Smooth muscle cell (in vitro differentiated cells): ENCODE data around the gene HMGCS1. TPM values are rescaled to one million over a fixed set of nuclear protein-coding genes. Genes with fewer than 3 reads are reported as not detected.

ENCODE experiments used
- DNase-seq: peaks from one replicate; lab custom pipeline; 2025; ENCODE audit not compliant: unreplicated experiment; lab: John Stamatoyannopoulos, UW
- H2AFZ ChIP-seq: fragments of 200-600 bp; sonication (generic); 2 replicates; pipeline ENCODE4 v1.6.0; 2016; ENCODE audit warnings: antibody characterized with exemption, low read depth, mild to moderate bottlenecking
- H3F3A ChIP-seq: fragments of 200-600 bp; sonication (generic); 2 replicates; pipeline ENCODE4 v1.6.0; 2017; ENCODE audit warnings: antibody characterized with exemption, low read depth
- H3K27ac ChIP-seq: fragments of 200-600 bp; sonication (generic); 2 replicates; pipeline ENCODE4 v1.5.1; 2016; ENCODE audit warnings: low read depth, mild to moderate bottlenecking
- H3K27me3 ChIP-seq: fragments of 200-600 bp; sonication (generic); 2 replicates; pipeline ENCODE4 v1.6.1; 2016; ENCODE audit warnings: low read depth, mild to moderate bottlenecking
- H3K36me3 ChIP-seq: fragments of 200-600 bp; sonication (generic); 2 replicates; pipeline ENCODE4 v1.5.1; 2016; ENCODE audit warnings: low read depth
- H3K4me1 ChIP-seq: fragments of 200-600 bp; sonication (generic); 2 replicates; pipeline ENCODE4 v1.5.1; 2016; ENCODE audit warnings: low read depth
- H3K4me2 ChIP-seq: fragments of 200-600 bp; sonication (generic); 2 replicates; pipeline ENCODE4 v1.6.0; 2016; ENCODE audit warnings: mild to moderate bottlenecking
- H3K4me3 ChIP-seq: fragments of 200-600 bp; sonication (generic); 2 replicates; pipeline ENCODE4 v1.5.1; 2016; ENCODE audit warnings: mild to moderate bottlenecking
- H3K79me2 ChIP-seq: fragments of 200-600 bp; sonication (generic); 2 replicates; pipeline ENCODE4 v1.6.0; 2016; ENCODE audit warnings: low read depth, mild to moderate bottlenecking
- H3K9ac ChIP-seq: fragments of 200-600 bp; sonication (generic); 2 replicates; pipeline ENCODE4 v1.6.0; 2016; ENCODE audit warnings: low read depth
- H3K9me3 ChIP-seq: fragments of 200-600 bp; sonication (generic); replicated peaks from 2 replicates; pipeline ENCODE4 v1.5.1; 2016; ENCODE audit warnings: low read depth
- H4K20me1 ChIP-seq: fragments of 200-600 bp; sonication (generic); 2 replicates; pipeline ENCODE4 v1.6.0; 2016; ENCODE audit warnings: low read depth
- CTCF ChIP-seq: fragments of 200-600 bp; sonication (generic); IDR thresholded peaks from 2 replicates; pipeline ENCODE4 v1.5.1; 2017; ENCODE audit warnings: borderline replicate concordance, mild to moderate bottlenecking, antibody characterized with exemption; ENCODE audit not compliant: insufficient read depth, poor library complexity, severe bottlenecking
- WGBS: methylation state at CpG from one replicate; pipeline ENCODE4 v1.1.7; 2016; ENCODE audit warnings: low lambda C conversion rate; 5-methylcytosine and 5-hydroxymethylcytosine counted together
- polyA plus RNA-seq: library from polyadenylated mRNA; unstranded; fragments of >200 nt; fragmentation: Nextera tagmentation; extraction: Ambion mirVana; gene quantifications from 2 replicates; pipeline ENCODE4 v1.2.1, GENCODE V29; 2016
- total RNA-seq: library from RNA; depleted of rRNA; stranded (reverse); fragments of >200 nt; gene quantifications from 2 replicates; pipeline ENCODE4 v1.2.3, GENCODE V29; 2014

HMGCS1 gene
- total and polyA plus RNA-seq, 2 experiments from 2014 or later: 51.8 to 94.0 TPM

- H3K79me2 ChIP-seq: peaks cover 77% of the 10 kb centered on the region
- WGBS: 100% methylated on average over 1 of the region's 1 CpG
Observed at GRCh38 chr5:43300112-43300511, 13.1 kb downstream of the HMGCS1 start.

GRCh38 chr5:43298443-43298842 is 14.8 kb downstream of the HMGCS1 start:
- Histone ChIP-seq H3K27me3 (no peaks in the 10 kb centered on the region), H3F3A (peaks cover 13% of the 10 kb centered on the region), H3K4me3 (no peak overlapping the region), H2AFZ (no peak overlapping the region), H3K9ac (no peak overlapping the region), H4K20me1 (peaks cover 100% of the 10 kb centered on the region), H3K4me1 (no peaks in the 10 kb centered on the region), H3K4me2 (no peak overlapping the region), H3K9me3 (no peaks in the 10 kb centered on the region), H3K27ac (no peak overlapping the region), H3K36me3 (peaks cover 39% of the 10 kb centered on the region), H3K79me2 (peaks cover 61% of the 10 kb centered on the region)
- no peak for DNase-seq
- no peak for TF ChIP-seq CTCF
- WGBS: 94% methylated on average over 5 of the region's 5 CpGs

More at GRCh38 chr5:43300112-43300511, 13.1 kb downstream of the HMGCS1 start:
- Histone ChIP-seq H3K4me2 (no peak overlapping the region), H3K9ac (no peak overlapping the region), H3K36me3 (peaks cover 28% of the 10 kb centered on the region), H3K4me1 (peaks cover 8% of the 10 kb centered on the region), H3K4me3 (no peak overlapping the region), H2AFZ (no peak overlapping the region), H3K9me3 (no peaks in the 10 kb centered on the region), H3K27me3 (no peaks in the 10 kb centered on the region), H3F3A (peaks cover 8% of the 10 kb centered on the region), H3K27ac (no peak overlapping the region), H4K20me1 (peaks cover 100% of the 10 kb centered on the region)
- TF ChIP-seq CTCF: no peak
- no peak for DNase-seq

GRCh38 chr5:43296835-43297234 is 16.4 kb downstream of the HMGCS1 start:
- H2AFZ ChIP-seq: no peak overlapping the region
- no peak overlapping the region for H3K27ac ChIP-seq
- H4K20me1 ChIP-seq: peaks cover 99% of the 10 kb centered on the region
- no peak overlapping the region for H3K4me3 ChIP-seq
- no peak overlapping the region for H3K4me2 ChIP-seq
- 98% methylated on average over 2 of the region's 2 CpGs for WGBS
- no peak overlapping the region for H3K9ac ChIP-seq
- peaks cover 48% of the 10 kb centered on the region for H3K36me3 ChIP-seq
- no peak for TF ChIP-seq CTCF
- no peak for DNase-seq
- no peaks in the 10 kb centered on the region for H3K9me3 ChIP-seq
- no peaks in the 10 kb centered on the region for H3K27me3 ChIP-seq
- H3K4me1 ChIP-seq: no peaks in the 10 kb centered on the region
- H3K79me2 ChIP-seq: peaks cover 44% of the 10 kb centered on the region
- H3F3A ChIP-seq: peaks cover 10% of the 10 kb centered on the region

GRCh38 chr5:43295202-43295601 is 18.0 kb downstream of the HMGCS1 start:
- Histone ChIP-seq H2AFZ (no peak overlapping the region), H4K20me1 (peaks cover 91% of the 10 kb centered on the region), H3K4me1 (no peaks in the 10 kb centered on the region), H3F3A (peaks cover 10% of the 10 kb centered on the region), H3K9me3 (no peaks in the 10 kb centered on the region), H3K79me2 (peaks cover 29% of the 10 kb centered on the region), H3K9ac (no peak overlapping the region), H3K27me3 (no peaks in the 10 kb centered on the region), H3K4me3 (no peak overlapping the region), H3K36me3 (peaks cover 48% of the 10 kb centered on the region), H3K27ac (no peak overlapping the region), H3K4me2 (no peak overlapping the region)
- no peak for DNase-seq
- TF ChIP-seq CTCF: no peak
- WGBS: 95% methylated on average over 2 of the region's 2 CpGs
